ENCODE results near the gene ADAMTS13.

The ADAMTS13 gene

GRCh38 chr9:133394687-133395271 is 27.4 kb upstream of the ADAMTS13 start:
- DNase-seq, result no peak
- Histone ChIP-seq H3K4me3 (no peak overlapping the region), H3K27me3 (peaks cover 0 to 34% of the 10 kb centered on the region in 2 donors), H3K36me3 (peaks cover 0 to under 1% (median 0%) of the 10 kb centered on the region in 3 donors), H3K9me3 (no peaks in the 10 kb centered on the region), H3K4me1 (no peaks in the 10 kb centered on the region), H3K27ac (no peak overlapping the region)
- no peak for TF ChIP-seq CTCF (IDR thresholded peaks at IDR 0.05)
- intact Hi-C loops (cut with DNase I; ENCODE audit: low total_unique reads), result no loop called here

- peaks cover 0 to 18% (median 0%) of the 10 kb centered on the region in 3 donors for H3K36me3 ChIP-seq
- peaks cover 0 to 23% of the 10 kb centered on the region in 2 donors for H3K27me3 ChIP-seq
- no peaks in the 10 kb centered on the region for H3K9me3 ChIP-seq
- H3K27ac ChIP-seq, result no peak overlapping the region
- no peak for TF ChIP-seq CTCF (IDR thresholded peaks at IDR 0.05)
- intact Hi-C loops (cut with DNase I; ENCODE audit: low total_unique reads), result no loop called here
- H3K4me1 ChIP-seq, result no peaks in the 10 kb centered on the region
- no peak overlapping the region for H3K4me3 ChIP-seq
- DNase-seq, result no peak
Measured at GRCh38 chr9:133396952-133397351, 25.2 kb upstream of the ADAMTS13 start.

GRCh38 chr9:133397370-133397769 is 24.8 kb upstream of the ADAMTS13 start:
- H3K27me3 ChIP-seq, result peaks cover 0 to 23% of the 10 kb centered on the region in 2 donors
- no peaks in the 10 kb centered on the region for H3K4me1 ChIP-seq
- intact Hi-C loops (cut with DNase I; ENCODE audit: low total_unique reads), result no loop called here
- no peaks in the 10 kb centered on the region for H3K9me3 ChIP-seq
- no peak for TF ChIP-seq CTCF (IDR thresholded peaks at IDR 0.05)
- H3K27ac ChIP-seq, result no peak overlapping the region
- H3K36me3 ChIP-seq, result peaks cover 0 to 22% (median 0%) of the 10 kb centered on the region in 3 donors
- no peak overlapping the region for H3K4me3 ChIP-seq
- DNase-seq, result no peak

- intact Hi-C loops (cut with DNase I; ENCODE audit: low total_unique reads), result no loop called here
- no peaks in the 10 kb centered on the region for H3K4me1 ChIP-seq
- H3K9me3 ChIP-seq, result no peaks in the 10 kb centered on the region
- H3K27me3 ChIP-seq, result peaks cover 0 to 21% of the 10 kb centered on the region in 2 donors
- H3K36me3 ChIP-seq, result peaks cover 0 to 27% (median 0%) of the 10 kb centered on the region in 3 donors
- H3K4me3 ChIP-seq, result no peak overlapping the region
- no peak for DNase-seq
- H3K27ac ChIP-seq, result no peak overlapping the region
- TF ChIP-seq CTCF (IDR thresholded peaks at IDR 0.05), result no peak
Measured at GRCh38 chr9:133397895-133398294, 24.3 kb upstream of the ADAMTS13 start.

GRCh38 chr9:133400292-133400691 is 21.9 kb upstream of the ADAMTS13 start:
- H3K4me3 ChIP-seq, result no peak overlapping the region
- H3K36me3 ChIP-seq, result peaks cover 6 to 51% (median 7%) of the 10 kb centered on the region in 3 donors
- H3K27me3 ChIP-seq, result peaks cover 0 to 4% of the 10 kb centered on the region in 2 donors
- H3K4me1 ChIP-seq, result no peaks in the 10 kb centered on the region
- H3K9me3 ChIP-seq, result no peaks in the 10 kb centered on the region
- DNase-seq, result no peak
- intact Hi-C loops (cut with DNase I; ENCODE audit: low total_unique reads), result no loop called here
- no peak overlapping the region for H3K27ac ChIP-seq
- no peak for TF ChIP-seq CTCF (IDR thresholded peaks at IDR 0.05)

Measured in tibial artery (tissue), 4 donors.